Endothelial cell (in vitro differentiated cells): ENCODE measurements around the gene NKD1. TPM values are rescaled to one million over a fixed set of nuclear protein-coding genes. Genes with fewer than 3 reads are reported as not detected.

ENCODE experiments used
- DNase-seq: peaks from one replicate; pipeline ENCODE4 v3.0.0; 2021; ENCODE audit warnings: low spot score
- H3K27ac Mint-ChIP-seq: one replicate; pipeline ENCODE4 v1.8.0; 2021; ENCODE audit warnings: mixed read lengths, inconsistent platforms; ENCODE audit not compliant: unreplicated experiment
- H3K27me3 Mint-ChIP-seq: one replicate; pipeline ENCODE4 v1.8.0; 2021; ENCODE audit warnings: mild to moderate bottlenecking, moderate library complexity, mixed read lengths, inconsistent platforms; ENCODE audit not compliant: unreplicated experiment
- H3K36me3 Mint-ChIP-seq: one replicate; pipeline ENCODE4 v1.8.0; 2021; ENCODE audit warnings: mild to moderate bottlenecking, low read depth, mixed read lengths, inconsistent platforms; ENCODE audit not compliant: unreplicated experiment
- H3K4me1 Mint-ChIP-seq: one replicate; pipeline ENCODE4 v1.8.0; 2021; ENCODE audit warnings: mild to moderate bottlenecking, mixed read lengths, inconsistent platforms; ENCODE audit not compliant: unreplicated experiment
- H3K4me3 Mint-ChIP-seq: one replicate; pipeline ENCODE4 v1.8.0; 2021; ENCODE audit warnings: mild to moderate bottlenecking, mixed read lengths, inconsistent platforms; ENCODE audit not compliant: unreplicated experiment
- H3K9me3 Mint-ChIP-seq: one replicate; pipeline ENCODE4 v1.8.0; 2021; ENCODE audit warnings: mixed read lengths, inconsistent platforms; ENCODE audit not compliant: unreplicated experiment
- CTCF ChIP-seq: fragments of 200-600 bp; sonication (generic); IDR thresholded peaks from one replicate; pipeline ENCODE4 v1.5.0; 2021; ENCODE audit warnings: antibody characterized with exemption; ENCODE audit not compliant: unreplicated experiment
- total RNA-seq: library from RNA; stranded (reverse); fragmentation: NEBNext Ultra II Directional; extraction: Animal tissue kit (Norgen Biotek cat#: 25700); gene quantifications from one replicate; pipeline ENCODE4 v1.2.1, GENCODE V29; 2021; ENCODE audit not compliant: unreplicated experiment

NKD1 gene
- total RNA-seq, 1 donor from 2014 or later = 2.4 TPM

- no peak for TF ChIP-seq CTCF
These were observed 88.7 kb downstream of the NKD1 start for GRCh38 chr16:50636753-50637374.

GRCh38 chr16:50637716-50638602 is 89.8 kb downstream of the NKD1 start:
- H3K9me3 Mint-ChIP-seq = no peaks in the 10 kb centered on the region
- peaks cover 2% of the 10 kb centered on the region for H3K27me3 Mint-ChIP-seq
- H3K36me3 Mint-ChIP-seq = no peaks in the 10 kb centered on the region

More at GRCh38 chr16:50636753-50637374, 88.7 kb downstream of the NKD1 start:
- Mint-ChIP-seq H3K4me1 (no peaks in the 10 kb centered on the region), H3K4me3 (no peak overlapping the region), H3K27ac (no peak overlapping the region), H3K9me3 (no peaks in the 10 kb centered on the region), H3K27me3 (peaks cover 4% of the 10 kb centered on the region), H3K36me3 (no peaks in the 10 kb centered on the region)
- no peak for DNase-seq

GRCh38 chr16:50638816-50639670 is 90.8 kb downstream of the NKD1 start:
- no peaks in the 10 kb centered on the region for H3K4me1 Mint-ChIP-seq
- no peaks in the 10 kb centered on the region for H3K9me3 Mint-ChIP-seq
- H3K27ac Mint-ChIP-seq = no peak overlapping the region
- no peak for DNase-seq
- no peak for TF ChIP-seq CTCF
- no peaks in the 10 kb centered on the region for H3K36me3 Mint-ChIP-seq
- H3K4me3 Mint-ChIP-seq = no peak overlapping the region
- H3K27me3 Mint-ChIP-seq = peaks cover 3% of the 10 kb centered on the region

More at GRCh38 chr16:50637716-50638602, 89.8 kb downstream of the NKD1 start:
- H3K4me3 Mint-ChIP-seq = no peak overlapping the region
- TF ChIP-seq CTCF = no peak
- H3K4me1 Mint-ChIP-seq = no peaks in the 10 kb centered on the region
- DNase-seq = no peak
- no peak overlapping the region for H3K27ac Mint-ChIP-seq

- no peak for TF ChIP-seq CTCF
- Mint-ChIP-seq H3K9me3 (no peaks in the 10 kb centered on the region), H3K4me1 (peaks cover 5% of the 10 kb centered on the region)
These were observed 92.2 kb downstream of the NKD1 start for GRCh38 chr16:50640391-50640790.

More at GRCh38 chr16:50640391-50640790, 92.2 kb downstream of the NKD1 start:
- Mint-ChIP-seq H3K27me3 (peaks cover 3% of the 10 kb centered on the region), H3K4me3 (no peak overlapping the region), H3K27ac (no peak overlapping the region), H3K36me3 (no peaks in the 10 kb centered on the region)
- no peak for DNase-seq
